Measurements from ENCODE around the gene PNPLA7. TPM values are rescaled to one million over a fixed set of nuclear protein-coding genes. Genes with fewer than 3 reads are reported as not detected.
"Not testable (repeated sequence)": the region's sequence is repeated elsewhere in the genome, so short reads cannot be mapped to it uniquely, and the experiment has no call there.

The PNPLA7 gene
- total and polyA plus RNA-seq, 9 donors = 0.80 to 3.6 (median 2.1) TPM

- peaks cover 14% of the 10 kb centered on the region for H3K4me1 ChIP-seq (ENCODE audit: control insufficient read depth, insufficient read depth, low read length)
- WGBS (ENCODE audit: insufficient coverage) = 27% methylated on average over 29 of the region's 36 CpGs
- no peak overlapping the region for H3K4me3 ChIP-seq (ENCODE audit: low read length)
- peaks cover 11% of the 10 kb centered on the region for H3K9me3 ChIP-seq (replicated peaks; ENCODE audit: control insufficient read depth, low read depth, low read length)
- no peaks in the 10 kb centered on the region for H3K27me3 ChIP-seq (ENCODE audit: control insufficient read depth, insufficient read depth, low read length)
- no peaks in the 10 kb centered on the region for H3K36me3 ChIP-seq (ENCODE audit: control insufficient read depth, insufficient read depth, low read length)
- DNase-seq = peak; percentile 72
- H3K27ac ChIP-seq (ENCODE audit: low read length) = no peak overlapping the region
These were observed 71.0 kb downstream of the PNPLA7 start for GRCh38 chr9:137478962-137479861.

GRCh38 chr9:137478613-137478961 is 71.6 kb downstream of the PNPLA7 start:
- 61% methylated on average over 10 of the region's 11 CpGs for WGBS (ENCODE audit: insufficient coverage)
- Histone ChIP-seq H3K4me1 (ENCODE audit: control insufficient read depth, insufficient read depth, low read length) (peaks cover 14% of the 10 kb centered on the region), H3K9me3 (replicated peaks; ENCODE audit: control insufficient read depth, low read depth, low read length) (peaks cover 11% of the 10 kb centered on the region), H3K27ac (ENCODE audit: low read length) (no peak overlapping the region), H3K4me3 (ENCODE audit: low read length) (no peak overlapping the region), H3K36me3 (ENCODE audit: control insufficient read depth, insufficient read depth, low read length) (no peaks in the 10 kb centered on the region), H3K27me3 (ENCODE audit: control insufficient read depth, insufficient read depth, low read length) (no peaks in the 10 kb centered on the region)
- no peak for DNase-seq

GRCh38 chr9:137477778-137478612 is 72.2 kb downstream of the PNPLA7 start:
- Histone ChIP-seq H3K4me1 (ENCODE audit: control insufficient read depth, insufficient read depth, low read length) (peaks cover 14% of the 10 kb centered on the region), H3K27me3 (ENCODE audit: control insufficient read depth, insufficient read depth, low read length) (no peaks in the 10 kb centered on the region), H3K36me3 (ENCODE audit: control insufficient read depth, insufficient read depth, low read length) (no peaks in the 10 kb centered on the region), H3K9me3 (replicated peaks; ENCODE audit: control insufficient read depth, low read depth, low read length) (peaks cover 11% of the 10 kb centered on the region), H3K4me3 (ENCODE audit: low read length) (no peak overlapping the region), H3K27ac (ENCODE audit: low read length) (no peak overlapping the region)
- no peak for DNase-seq
- WGBS (ENCODE audit: insufficient coverage) = 80% methylated on average over 17 of the region's 29 CpGs

DNA sequence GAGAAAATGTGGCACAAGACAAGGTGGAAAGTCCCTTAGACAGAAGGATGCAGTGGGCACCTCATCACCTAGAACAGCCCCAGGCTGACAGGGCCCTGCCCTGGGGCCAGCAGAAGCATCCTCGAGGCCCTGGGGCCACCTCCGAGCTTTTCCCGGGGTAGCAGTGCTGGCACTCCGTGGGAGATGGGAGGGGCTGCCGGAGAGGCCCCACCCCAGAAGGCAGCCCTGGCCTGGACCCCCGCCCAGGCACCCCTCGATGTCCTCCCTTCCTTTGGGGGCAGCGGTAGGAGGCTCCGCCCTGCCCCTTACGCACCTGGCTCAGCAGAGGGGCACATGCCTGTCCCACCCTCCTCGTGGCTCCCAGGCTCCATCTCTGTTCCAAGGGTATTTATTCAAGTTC is 73.3 kb downstream of the PNPLA7 start:
- DNase-seq = no peak
- Histone ChIP-seq H3K27me3 (ENCODE audit: control insufficient read depth, insufficient read depth, low read length) (no peaks in the 10 kb centered on the region), H3K27ac (ENCODE audit: low read length) (no peak overlapping the region), H3K36me3 (ENCODE audit: control insufficient read depth, insufficient read depth, low read length) (no peaks in the 10 kb centered on the region), H3K4me3 (ENCODE audit: low read length) (no peak overlapping the region), H3K9me3 (replicated peaks; ENCODE audit: control insufficient read depth, low read depth, low read length) (peaks cover 11% of the 10 kb centered on the region), H3K4me1 (ENCODE audit: control insufficient read depth, insufficient read depth, low read length) (peaks cover 14% of the 10 kb centered on the region)
- WGBS (ENCODE audit: insufficient coverage) = 100% methylated on average over 2 of the region's 11 CpGs

DNA sequence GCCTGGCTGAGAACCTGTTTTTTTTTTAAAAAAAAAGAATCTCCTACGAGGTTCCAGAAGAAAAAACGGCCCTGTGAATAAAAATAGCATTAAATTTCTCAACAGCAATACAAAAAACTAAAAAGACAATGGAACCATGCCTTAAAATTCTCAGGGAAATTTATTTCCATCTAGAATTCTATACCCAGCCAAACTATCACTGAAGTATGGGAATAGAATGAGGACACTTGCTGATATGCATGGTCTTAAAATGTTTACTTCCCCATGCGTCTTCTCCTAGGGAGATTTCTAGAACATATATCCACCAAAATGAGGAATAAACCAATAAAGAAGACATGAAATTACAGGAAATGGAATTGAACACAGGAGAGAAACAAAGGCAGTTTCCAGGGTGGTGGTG is 74.5 kb downstream of the PNPLA7 start:
- no peaks in the 10 kb centered on the region for H3K27me3 ChIP-seq (ENCODE audit: control insufficient read depth, insufficient read depth, low read length)
- H3K9me3 ChIP-seq (replicated peaks; ENCODE audit: control insufficient read depth, low read depth, low read length) = peaks cover 11% of the 10 kb centered on the region
- H3K4me3 ChIP-seq (ENCODE audit: low read length) = no peak overlapping the region
- WGBS (ENCODE audit: insufficient coverage) = no CpG with 5 or more reads among the region's 3 CpGs
- H3K4me1 ChIP-seq (ENCODE audit: control insufficient read depth, insufficient read depth, low read length) = peaks cover 14% of the 10 kb centered on the region
- no peak for DNase-seq
- no peaks in the 10 kb centered on the region for H3K36me3 ChIP-seq (ENCODE audit: control insufficient read depth, insufficient read depth, low read length)
- H3K27ac ChIP-seq (ENCODE audit: low read length) = no peak overlapping the region

DNA sequence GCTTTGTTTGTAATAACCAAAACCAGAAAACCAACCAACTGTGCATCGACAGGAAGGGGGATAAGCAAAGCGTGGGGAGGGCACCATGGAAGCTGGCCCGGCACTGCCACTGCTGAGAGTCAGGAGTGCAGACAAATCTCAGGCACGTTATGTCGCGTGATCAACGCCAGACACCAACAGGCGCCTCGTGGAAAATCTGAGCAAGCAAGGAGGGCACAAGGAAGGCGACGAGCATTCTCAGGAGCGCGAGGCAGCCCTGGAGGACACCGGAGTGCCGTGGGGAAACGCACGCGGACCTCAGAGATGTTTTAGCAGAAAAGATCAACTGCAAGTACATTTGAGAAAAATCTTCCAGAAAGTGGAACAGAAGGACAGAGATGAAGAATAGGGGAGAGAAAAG is 75.9 kb downstream of the PNPLA7 start:
- H3K36me3 ChIP-seq (ENCODE audit: control insufficient read depth, insufficient read depth, low read length) = no peaks in the 10 kb centered on the region
- WGBS (ENCODE audit: insufficient coverage) = 92% methylated on average over 18 of the region's 18 CpGs
- no peak for DNase-seq

GRCh38 chr9:137470785-137471184 is 79.4 kb downstream of the PNPLA7 start:
- peaks cover 4% of the 10 kb centered on the region for H3K9me3 ChIP-seq (replicated peaks; ENCODE audit: control insufficient read depth, low read depth, low read length)
- no peak overlapping the region for H3K27ac ChIP-seq (ENCODE audit: low read length)
- no CpG with 5 or more reads among the region's 7 CpGs for WGBS (ENCODE audit: insufficient coverage)

More for the DNA sequence above, 75.9 kb downstream of the PNPLA7 start:
- Histone ChIP-seq H3K27me3 (ENCODE audit: control insufficient read depth, insufficient read depth, low read length) (peaks cover 2% of the 10 kb centered on the region), H3K4me1 (ENCODE audit: control insufficient read depth, insufficient read depth, low read length) (peaks cover 7% of the 10 kb centered on the region), H3K9me3 (replicated peaks; ENCODE audit: control insufficient read depth, low read depth, low read length) (peaks cover 11% of the 10 kb centered on the region), H3K27ac (ENCODE audit: low read length) (no peak overlapping the region), H3K4me3 (ENCODE audit: low read length) (no peak overlapping the region)

DNA sequence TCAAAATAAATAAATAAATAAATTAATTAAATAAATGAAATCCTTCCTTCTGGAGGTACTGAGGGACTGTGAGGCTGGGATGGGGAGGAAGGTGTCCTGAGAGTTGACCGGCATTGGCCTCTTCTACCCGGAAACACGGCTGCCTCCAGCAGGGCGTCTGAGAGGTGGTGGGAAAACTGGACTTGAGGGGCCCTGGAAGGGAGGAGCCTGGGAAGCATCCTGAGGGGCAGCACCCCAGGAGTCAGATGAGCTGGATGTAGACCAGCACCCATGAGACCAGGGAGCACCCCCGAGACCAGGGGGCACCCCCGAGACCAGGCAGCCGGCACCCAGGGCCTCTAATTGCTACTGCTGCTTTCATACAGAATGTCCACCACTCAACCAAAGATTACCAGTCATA is 82.3 kb downstream of the PNPLA7 start:
- 89% methylated on average over 4 of the region's 7 CpGs for WGBS (ENCODE audit: insufficient coverage)
- no peak for DNase-seq
- H3K4me1 ChIP-seq (ENCODE audit: control insufficient read depth, insufficient read depth, low read length) = no peaks in the 10 kb centered on the region
- no peaks in the 10 kb centered on the region for H3K9me3 ChIP-seq (replicated peaks; ENCODE audit: control insufficient read depth, low read depth, low read length)
- H3K27me3 ChIP-seq (ENCODE audit: control insufficient read depth, insufficient read depth, low read length) = peaks cover 2% of the 10 kb centered on the region
- H3K36me3 ChIP-seq (ENCODE audit: control insufficient read depth, insufficient read depth, low read length) = no peaks in the 10 kb centered on the region
- no peak overlapping the region for H3K27ac ChIP-seq (ENCODE audit: low read length)
- no peak overlapping the region for H3K4me3 ChIP-seq (ENCODE audit: low read length)

More at GRCh38 chr9:137470785-137471184, 79.4 kb downstream of the PNPLA7 start:
- Histone ChIP-seq H3K36me3 (ENCODE audit: control insufficient read depth, insufficient read depth, low read length) (no peaks in the 10 kb centered on the region), H3K4me1 (ENCODE audit: control insufficient read depth, insufficient read depth, low read length) (no peaks in the 10 kb centered on the region), H3K4me3 (ENCODE audit: low read length) (no peak overlapping the region), H3K27me3 (ENCODE audit: control insufficient read depth, insufficient read depth, low read length) (peaks cover 2% of the 10 kb centered on the region)
- no peak for DNase-seq

DNA sequence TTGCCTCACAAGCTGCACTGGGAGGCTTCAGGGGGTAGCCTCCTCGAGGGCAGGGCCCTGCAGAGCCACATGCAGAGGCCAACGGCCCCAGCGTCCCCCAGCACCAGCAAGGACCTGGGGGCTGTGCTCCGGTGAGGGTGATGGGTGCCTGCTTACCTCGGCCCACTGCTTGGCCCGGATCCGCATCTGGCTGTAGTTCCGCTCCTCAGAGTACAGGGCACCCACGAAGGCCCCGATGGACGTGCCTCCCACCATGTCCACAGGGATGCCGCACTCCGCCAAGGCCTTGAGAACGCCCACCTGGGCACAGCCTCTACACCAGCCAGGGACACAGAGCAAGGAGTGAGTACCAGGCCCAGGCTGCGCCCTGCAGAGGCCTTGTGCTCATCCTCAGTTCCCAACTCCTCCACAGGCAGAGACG is 83.0 kb downstream of the PNPLA7 start:
- Histone ChIP-seq H3K27me3 (ENCODE audit: control insufficient read depth, insufficient read depth, low read length) (peaks cover 5% of the 10 kb centered on the region), H3K4me1 (ENCODE audit: control insufficient read depth, insufficient read depth, low read length) (no peaks in the 10 kb centered on the region), H3K27ac (ENCODE audit: low read length) (no peak overlapping the region), H3K4me3 (ENCODE audit: low read length) (no peak overlapping the region), H3K9me3 (replicated peaks; ENCODE audit: control insufficient read depth, low read depth, low read length) (no peaks in the 10 kb centered on the region), H3K36me3 (ENCODE audit: control insufficient read depth, insufficient read depth, low read length) (no peaks in the 10 kb centered on the region)
- WGBS (ENCODE audit: insufficient coverage) = 94% methylated on average over 15 of the region's 16 CpGs
- no peak for DNase-seq

GRCh38 chr9:137466389-137467085 is 83.7 kb downstream of the PNPLA7 start:
- DNase-seq; H3K36me3 ChIP-seq (ENCODE audit: control insufficient read depth, insufficient read depth, low read length); H3K9me3 ChIP-seq (replicated peaks; ENCODE audit: control insufficient read depth, low read depth, low read length); H3K4me3 ChIP-seq (ENCODE audit: low read length); H3K4me1 ChIP-seq (ENCODE audit: control insufficient read depth, insufficient read depth, low read length); H3K27ac ChIP-seq (ENCODE audit: low read length): not testable (repeated sequence)
- H3K27me3 ChIP-seq (ENCODE audit: control insufficient read depth, insufficient read depth, low read length) = peaks cover 12% of the 10 kb centered on the region
- WGBS (ENCODE audit: insufficient coverage) = 91% methylated on average over 35 of the region's 35 CpGs
